GM23338 (cell line): ENCODE results near the gene LRRTM2. TPM values are rescaled to one million over a fixed set of nuclear protein-coding genes. Genes with fewer than 3 reads are reported as not detected.
A peak's percentile ranks its signal among the peaks of the same experiment; 100 is the strongest.

Source experiments
- ATAC-seq: fragments of 200-7000 bp; cut with Tn5 transposase; 3 replicates; pipeline ENCODE4 v1.9.1; 2020
- DNase-seq: peaks from one replicate; pipeline ENCODE4 v3.0.0-alpha.2; 2015; ENCODE audit warnings: low spot score
- H2AFZ ChIP-seq: fragments of 200-600 bp; sonication (generic); 2 replicates; pipeline ENCODE4 v1.8.0; 2016; ENCODE audit warnings: antibody characterized with exemption, mild to moderate bottlenecking, moderate library complexity
- H3F3A ChIP-seq: fragments of 200-600 bp; sonication (generic); replicated peaks from 2 replicates; pipeline ENCODE4 v1.8.0; 2017; ENCODE audit warnings: antibody characterized with exemption, mixed run types, low read depth
- H3K27ac ChIP-seq: fragments of 200-600 bp; sonication (generic); 2 replicates; pipeline ENCODE4 v1.6.1; 2016; ENCODE audit warnings: low read depth
- H3K27me3 ChIP-seq: fragments of 200-600 bp; sonication (generic); 2 replicates; pipeline ENCODE4 v1.8.0; 2016; ENCODE audit warnings: mild to moderate bottlenecking, mixed run types, moderate library complexity; ENCODE audit not compliant: insufficient read depth
- H3K36me3 ChIP-seq: fragments of 200-600 bp; sonication (generic); 2 replicates; pipeline ENCODE4 v1.8.0; 2016; ENCODE audit warnings: mild to moderate bottlenecking; ENCODE audit not compliant: insufficient read depth
- H3K4me1 ChIP-seq: fragments of 200-600 bp; sonication (generic); 2 replicates; pipeline ENCODE4 v1.8.0; 2016; ENCODE audit warnings: mild to moderate bottlenecking, moderate library complexity; ENCODE audit not compliant: insufficient read depth
- H3K4me2 ChIP-seq: fragments of 200-600 bp; sonication (generic); 2 replicates; pipeline ENCODE4 v1.7.1; 2017; ENCODE audit warnings: mixed run types
- H3K4me3 ChIP-seq: fragments of 200-600 bp; sonication (generic); 2 replicates; pipeline ENCODE4 v1.6.1; 2016; ENCODE audit warnings: mixed run types
- H3K79me2 ChIP-seq: fragments of 200-600 bp; sonication (generic); replicated peaks from 2 replicates; pipeline ENCODE4 v1.8.0; 2017; ENCODE audit warnings: mild to moderate bottlenecking; ENCODE audit not compliant: insufficient read depth
- H3K9me2 ChIP-seq: fragments of 200-600 bp; sonication (generic); 2 replicates; pipeline ENCODE4 v1.8.0; 2017; ENCODE audit not compliant: insufficient read depth
- H4K20me1 ChIP-seq: fragments of 200-600 bp; sonication (generic); replicated peaks from 2 replicates; pipeline ENCODE4 v1.8.0; 2017; ENCODE audit warnings: mild to moderate bottlenecking; ENCODE audit not compliant: insufficient read depth
- H3K27ac Mint-ChIP-seq: 2 replicates; pipeline ENCODE4 v1.8.0; 2020; ENCODE audit warnings: inconsistent platforms, mild to moderate bottlenecking, moderate library complexity, mixed read lengths
- H3K27me3 Mint-ChIP-seq: 3 replicates; pipeline ENCODE4 v1.8.0; 2022; ENCODE audit warnings: low read depth, mild to moderate bottlenecking, moderate library complexity, mixed read lengths, inconsistent platforms; ENCODE audit not compliant: insufficient read depth, poor library complexity
- H3K36me3 Mint-ChIP-seq: 3 replicates; pipeline ENCODE4 v1.8.0; 2021; ENCODE audit warnings: low read depth, mild to moderate bottlenecking, inconsistent platforms, moderate library complexity, mixed read lengths
- H3K4me1 Mint-ChIP-seq: 3 replicates; pipeline ENCODE4 v1.8.0; 2020; ENCODE audit warnings: mild to moderate bottlenecking, inconsistent platforms, mixed read lengths
- H3K4me3 Mint-ChIP-seq: 3 replicates; pipeline ENCODE4 v1.8.0; 2021; ENCODE audit warnings: moderate library complexity, mild to moderate bottlenecking, inconsistent platforms, mixed read lengths
- H3K9me3 Mint-ChIP-seq: 3 replicates; pipeline ENCODE4 v1.8.0; 2020; ENCODE audit warnings: moderate library complexity, mild to moderate bottlenecking, inconsistent platforms, mixed read lengths
- EZH2 ChIP-seq: fragments of 200-600 bp; sonication (generic); IDR thresholded peaks from one replicate; pipeline ENCODE4 v1.8.0; 2017; ENCODE audit warnings: antibody characterized with exemption, mild to moderate bottlenecking, low read depth; ENCODE audit not compliant: unreplicated experiment
- EZH2phosphoT487 ChIP-seq: fragments of 200-600 bp; sonication (generic); IDR thresholded peaks from one replicate; pipeline ENCODE4 v1.8.1; 2018; ENCODE audit warnings: antibody characterized with exemption; ENCODE audit not compliant: unreplicated experiment
- STAT1 ChIP-seq: IDR thresholded peaks from one replicate; pipeline ENCODE4 v1.6.1; 2016; ENCODE audit warnings: antibody characterized with exemption; ENCODE audit not compliant: unreplicated experiment
- polyA plus RNA-seq: library from polyadenylated mRNA; unstranded; fragments of >200 nt; fragmentation: Nextera tagmentation; extraction: Ambion mirVana; gene quantifications from 2 replicates; pipeline ENCODE4 v1.2.1, GENCODE V29; 2016
- total RNA-seq: library from RNA; depleted of rRNA; stranded (reverse); fragments of >200 nt; shearing (Covaris generic); gene quantifications from 2 replicates; pipeline ENCODE4 v1.2.3, GENCODE V29; 2014
- TF ChIP-seq, protein P1 (sequence below): fragments of 250-450 bp; sonication (Bioruptor Pico); IDR thresholded peaks from 2 replicates; pipeline ENCODE4 v1.5.0; 2020; ENCODE audit warnings: mild to moderate bottlenecking, moderate library complexity
- TF ChIP-seq, protein P2 (sequence below), 2 experiments: fragments of 200-600 bp in 1 of 2; sonication (generic) in 1 of 2; conservative IDR thresholded peaks; 2 replicates each; pipeline versions ENCODE4 v1.5.1 to v1.6.1; 2016 to 2017; ENCODE audit warnings: antibody characterized with exemption in 2 of 2, low read depth in 2 of 2, mild to moderate bottlenecking in 2 of 2, moderate library complexity in 1 of 2
- TF ChIP-seq, protein P3 (sequence below): IDR thresholded peaks from one replicate; pipeline ENCODE4 v1.6.1; 2018; ENCODE audit warnings: antibody characterized with exemption; ENCODE audit not compliant: unreplicated experiment

The LRRTM2 gene
- total and polyA plus RNA-seq, 2 experiments from 2014 or later, result 1.5 TPM; not detected in 1

DNA sequence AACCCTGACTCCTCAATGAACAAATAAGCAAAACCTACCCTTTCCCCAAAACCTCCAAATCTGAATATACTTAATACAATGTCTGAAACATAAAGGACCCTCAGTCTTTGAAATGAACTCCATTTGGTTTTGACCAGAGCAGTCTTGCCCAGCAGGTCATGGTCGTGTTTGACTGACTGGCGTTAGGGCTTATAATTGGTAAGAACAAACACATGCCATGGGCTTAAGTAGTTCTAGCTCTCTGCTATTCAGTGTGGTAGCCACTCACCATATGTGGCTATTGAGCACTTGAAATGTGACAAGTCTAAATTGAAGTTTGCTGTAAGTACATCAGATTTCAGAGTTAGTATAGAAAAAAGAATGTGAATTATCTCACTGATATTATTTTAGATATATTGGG lies 42.1 kb downstream of the LRRTM2 start (continued):
- TF ChIP-seq, protein P1, sequence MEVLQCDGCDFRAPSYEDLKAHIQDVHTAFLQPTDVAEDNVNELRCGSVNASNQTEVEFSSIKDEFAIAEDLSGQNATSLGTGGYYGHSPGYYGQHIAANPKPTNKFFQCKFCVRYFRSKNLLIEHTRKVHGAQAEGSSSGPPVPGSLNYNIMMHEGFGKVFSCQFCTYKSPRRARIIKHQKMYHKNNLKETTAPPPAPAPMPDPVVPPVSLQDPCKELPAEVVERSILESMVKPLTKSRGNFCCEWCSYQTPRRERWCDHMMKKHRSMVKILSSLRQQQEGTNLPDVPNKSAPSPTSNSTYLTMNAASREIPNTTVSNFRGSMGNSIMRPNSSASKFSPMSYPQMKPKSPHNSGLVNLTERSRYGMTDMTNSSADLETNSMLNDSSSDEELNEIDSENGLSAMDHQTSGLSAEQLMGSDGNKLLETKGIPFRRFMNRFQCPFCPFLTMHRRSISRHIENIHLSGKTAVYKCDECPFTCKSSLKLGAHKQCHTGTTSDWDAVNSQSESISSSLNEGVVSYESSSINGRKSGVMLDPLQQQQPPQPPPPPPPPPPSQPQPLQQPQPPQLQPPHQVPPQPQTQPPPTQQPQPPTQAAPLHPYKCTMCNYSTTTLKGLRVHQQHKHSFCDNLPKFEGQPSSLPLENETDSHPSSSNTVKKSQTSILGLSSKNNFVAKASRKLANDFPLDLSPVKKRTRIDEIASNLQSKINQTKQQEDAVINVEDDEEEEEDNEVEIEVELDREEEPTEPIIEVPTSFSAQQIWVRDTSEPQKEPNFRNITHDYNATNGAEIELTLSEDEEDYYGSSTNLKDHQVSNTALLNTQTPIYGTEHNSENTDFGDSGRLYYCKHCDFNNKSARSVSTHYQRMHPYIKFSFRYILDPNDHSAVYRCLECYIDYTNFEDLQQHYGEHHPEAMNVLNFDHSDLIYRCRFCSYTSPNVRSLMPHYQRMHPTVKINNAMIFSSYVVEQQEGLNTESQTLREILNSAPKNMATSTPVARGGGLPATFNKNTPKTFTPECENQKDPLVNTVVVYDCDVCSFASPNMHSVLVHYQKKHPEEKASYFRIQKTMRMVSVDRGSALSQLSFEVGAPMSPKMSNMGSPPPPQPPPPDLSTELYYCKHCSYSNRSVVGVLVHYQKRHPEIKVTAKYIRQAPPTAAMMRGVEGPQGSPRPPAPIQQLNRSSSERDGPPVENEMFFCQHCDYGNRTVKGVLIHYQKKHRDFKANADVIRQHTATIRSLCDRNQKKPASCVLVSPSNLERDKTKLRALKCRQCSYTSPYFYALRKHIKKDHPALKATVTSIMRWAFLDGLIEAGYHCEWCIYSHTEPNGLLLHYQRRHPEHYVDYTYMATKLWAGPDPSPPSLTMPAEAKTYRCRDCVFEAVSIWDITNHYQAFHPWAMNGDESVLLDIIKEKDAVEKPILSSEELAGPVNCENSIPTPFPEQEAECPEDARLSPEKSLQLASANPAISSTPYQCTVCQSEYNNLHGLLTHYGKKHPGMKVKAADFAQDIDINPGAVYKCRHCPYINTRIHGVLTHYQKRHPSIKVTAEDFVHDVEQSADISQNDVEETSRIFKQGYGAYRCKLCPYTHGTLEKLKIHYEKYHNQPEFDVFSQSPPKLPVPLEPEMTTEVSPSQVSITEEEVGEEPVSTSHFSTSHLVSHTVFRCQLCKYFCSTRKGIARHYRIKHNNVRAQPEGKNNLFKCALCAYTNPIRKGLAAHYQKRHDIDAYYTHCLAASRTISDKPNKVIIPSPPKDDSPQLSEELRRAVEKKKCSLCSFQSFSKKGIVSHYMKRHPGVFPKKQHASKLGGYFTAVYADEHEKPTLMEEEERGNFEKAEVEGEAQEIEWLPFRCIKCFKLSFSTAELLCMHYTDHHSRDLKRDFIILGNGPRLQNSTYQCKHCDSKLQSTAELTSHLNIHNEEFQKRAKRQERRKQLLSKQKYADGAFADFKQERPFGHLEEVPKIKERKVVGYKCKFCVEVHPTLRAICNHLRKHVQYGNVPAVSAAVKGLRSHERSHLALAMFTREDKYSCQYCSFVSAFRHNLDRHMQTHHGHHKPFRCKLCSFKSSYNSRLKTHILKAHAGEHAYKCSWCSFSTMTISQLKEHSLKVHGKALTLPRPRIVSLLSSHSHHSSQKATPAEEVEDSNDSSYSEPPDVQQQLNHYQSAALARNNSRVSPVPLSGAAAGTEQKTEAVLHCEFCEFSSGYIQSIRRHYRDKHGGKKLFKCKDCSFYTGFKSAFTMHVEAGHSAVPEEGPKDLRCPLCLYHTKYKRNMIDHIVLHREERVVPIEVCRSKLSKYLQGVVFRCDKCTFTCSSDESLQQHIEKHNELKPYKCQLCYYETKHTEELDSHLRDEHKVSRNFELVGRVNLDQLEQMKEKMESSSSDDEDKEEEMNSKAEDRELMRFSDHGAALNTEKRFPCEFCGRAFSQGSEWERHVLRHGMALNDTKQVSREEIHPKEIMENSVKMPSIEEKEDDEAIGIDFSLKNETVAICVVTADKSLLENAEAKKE (CRISPR knock-in tag), result no peak
- no peak for TF ChIP-seq EZH2
- TF ChIP-seq STAT1, result no peak
- TF ChIP-seq EZH2phosphoT487, result no peak
- TF ChIP-seq, protein P2, sequence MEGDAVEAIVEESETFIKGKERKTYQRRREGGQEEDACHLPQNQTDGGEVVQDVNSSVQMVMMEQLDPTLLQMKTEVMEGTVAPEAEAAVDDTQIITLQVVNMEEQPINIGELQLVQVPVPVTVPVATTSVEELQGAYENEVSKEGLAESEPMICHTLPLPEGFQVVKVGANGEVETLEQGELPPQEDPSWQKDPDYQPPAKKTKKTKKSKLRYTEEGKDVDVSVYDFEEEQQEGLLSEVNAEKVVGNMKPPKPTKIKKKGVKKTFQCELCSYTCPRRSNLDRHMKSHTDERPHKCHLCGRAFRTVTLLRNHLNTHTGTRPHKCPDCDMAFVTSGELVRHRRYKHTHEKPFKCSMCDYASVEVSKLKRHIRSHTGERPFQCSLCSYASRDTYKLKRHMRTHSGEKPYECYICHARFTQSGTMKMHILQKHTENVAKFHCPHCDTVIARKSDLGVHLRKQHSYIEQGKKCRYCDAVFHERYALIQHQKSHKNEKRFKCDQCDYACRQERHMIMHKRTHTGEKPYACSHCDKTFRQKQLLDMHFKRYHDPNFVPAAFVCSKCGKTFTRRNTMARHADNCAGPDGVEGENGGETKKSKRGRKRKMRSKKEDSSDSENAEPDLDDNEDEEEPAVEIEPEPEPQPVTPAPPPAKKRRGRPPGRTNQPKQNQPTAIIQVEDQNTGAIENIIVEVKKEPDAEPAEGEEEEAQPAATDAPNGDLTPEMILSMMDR (conservative IDR thresholded peaks at IDR 0.05; ENCODE audit: low read depth in 2 of 2), result no peak

DNA sequence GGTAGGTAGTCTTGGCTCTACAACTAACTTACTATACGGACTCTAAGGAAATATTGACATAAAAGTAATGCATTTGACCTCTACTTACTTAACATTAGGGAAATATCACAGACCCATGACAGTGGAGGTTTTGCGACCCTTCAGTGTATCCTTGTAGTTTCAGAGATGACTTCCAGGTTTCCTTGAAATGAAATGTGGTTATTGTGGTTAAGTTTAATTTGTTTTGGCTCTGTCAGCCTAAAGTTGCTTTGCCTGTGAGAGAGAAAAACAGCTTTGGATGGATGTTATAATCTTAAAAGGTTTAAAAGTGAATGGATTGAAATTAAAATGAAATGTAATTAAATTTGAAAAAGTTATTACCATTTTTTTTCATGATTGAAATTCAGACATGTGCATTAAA lies 42.9 kb downstream of the LRRTM2 start:
- Mint-ChIP-seq H3K36me3 (peaks cover 37% of the 10 kb centered on the region), H3K27me3 (peaks cover 12% of the 10 kb centered on the region), H3K27ac (peak overlapping the region; percentile 85), H3K4me3 (no peak overlapping the region), H3K4me1 (peaks cover 79% of the 10 kb centered on the region), H3K9me3 (no peaks in the 10 kb centered on the region; the same call in 2 of the 3 replicates)
- Histone ChIP-seq H3K79me2 (peaks cover 44% of the 10 kb centered on the region), H2AFZ (no peak overlapping the region), H3K27ac (peak overlapping the region; percentile 39; the same call in 1 of the 2 replicates), H3K27me3 (no peaks in the 10 kb centered on the region), H3K4me3 (no peak overlapping the region), H3K9me2 (no peaks in the 10 kb centered on the region), H4K20me1 (no peaks in the 10 kb centered on the region), H3K4me2 (peak overlapping the region; percentile 64), H3K4me1 (peaks cover 63% of the 10 kb centered on the region), H3F3A (no peaks in the 10 kb centered on the region), H3K36me3 (peaks cover 12% of the 10 kb centered on the region; the same call in 1 of the 2 replicates)
- no peak for ATAC-seq
- DNase-seq, result no peak
- TF ChIP-seq, protein P3, sequence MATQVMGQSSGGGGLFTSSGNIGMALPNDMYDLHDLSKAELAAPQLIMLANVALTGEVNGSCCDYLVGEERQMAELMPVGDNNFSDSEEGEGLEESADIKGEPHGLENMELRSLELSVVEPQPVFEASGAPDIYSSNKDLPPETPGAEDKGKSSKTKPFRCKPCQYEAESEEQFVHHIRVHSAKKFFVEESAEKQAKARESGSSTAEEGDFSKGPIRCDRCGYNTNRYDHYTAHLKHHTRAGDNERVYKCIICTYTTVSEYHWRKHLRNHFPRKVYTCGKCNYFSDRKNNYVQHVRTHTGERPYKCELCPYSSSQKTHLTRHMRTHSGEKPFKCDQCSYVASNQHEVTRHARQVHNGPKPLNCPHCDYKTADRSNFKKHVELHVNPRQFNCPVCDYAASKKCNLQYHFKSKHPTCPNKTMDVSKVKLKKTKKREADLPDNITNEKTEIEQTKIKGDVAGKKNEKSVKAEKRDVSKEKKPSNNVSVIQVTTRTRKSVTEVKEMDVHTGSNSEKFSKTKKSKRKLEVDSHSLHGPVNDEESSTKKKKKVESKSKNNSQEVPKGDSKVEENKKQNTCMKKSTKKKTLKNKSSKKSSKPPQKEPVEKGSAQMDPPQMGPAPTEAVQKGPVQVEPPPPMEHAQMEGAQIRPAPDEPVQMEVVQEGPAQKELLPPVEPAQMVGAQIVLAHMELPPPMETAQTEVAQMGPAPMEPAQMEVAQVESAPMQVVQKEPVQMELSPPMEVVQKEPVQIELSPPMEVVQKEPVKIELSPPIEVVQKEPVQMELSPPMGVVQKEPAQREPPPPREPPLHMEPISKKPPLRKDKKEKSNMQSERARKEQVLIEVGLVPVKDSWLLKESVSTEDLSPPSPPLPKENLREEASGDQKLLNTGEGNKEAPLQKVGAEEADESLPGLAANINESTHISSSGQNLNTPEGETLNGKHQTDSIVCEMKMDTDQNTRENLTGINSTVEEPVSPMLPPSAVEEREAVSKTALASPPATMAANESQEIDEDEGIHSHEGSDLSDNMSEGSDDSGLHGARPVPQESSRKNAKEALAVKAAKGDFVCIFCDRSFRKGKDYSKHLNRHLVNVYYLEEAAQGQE, result no peak
- TF ChIP-seq STAT1 (no peak), EZH2 (no peak)
